ENCODE measurements around the gene ZNF845.
"Not testable (repeated sequence)": the region's sequence is repeated elsewhere in the genome, so short reads cannot be mapped to it uniquely, and the experiment has no call there.

Gene ZNF845

DNA sequence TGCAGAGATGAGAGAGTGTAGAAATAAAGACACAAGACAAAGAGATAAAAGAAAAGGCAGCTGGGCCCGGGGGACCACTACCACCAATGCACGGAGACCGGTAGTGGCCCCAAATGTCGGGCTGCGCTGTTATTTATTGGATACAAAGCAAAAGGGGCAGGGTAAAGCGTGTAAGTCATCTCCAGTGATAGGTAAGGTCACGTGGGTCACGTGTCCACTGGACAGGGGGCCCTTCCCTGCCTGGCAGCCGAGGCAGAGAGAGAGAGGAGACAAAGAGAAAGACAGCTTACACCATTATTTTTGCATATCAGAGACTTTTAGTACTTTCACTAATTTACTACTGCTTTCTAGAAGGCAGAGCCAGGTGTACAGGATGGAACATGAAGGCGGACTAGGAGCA lies 26.5 kb downstream of the ZNF845 start:
- H3K4me1 Mint-ChIP-seq; H3K27ac Mint-ChIP-seq; DNase-seq (ENCODE audit: low spot score in 2 of 2); H3K9me3 Mint-ChIP-seq; H3K4me3 Mint-ChIP-seq; H3K36me3 Mint-ChIP-seq; ATAC-seq: not testable (repeated sequence)

DNA sequence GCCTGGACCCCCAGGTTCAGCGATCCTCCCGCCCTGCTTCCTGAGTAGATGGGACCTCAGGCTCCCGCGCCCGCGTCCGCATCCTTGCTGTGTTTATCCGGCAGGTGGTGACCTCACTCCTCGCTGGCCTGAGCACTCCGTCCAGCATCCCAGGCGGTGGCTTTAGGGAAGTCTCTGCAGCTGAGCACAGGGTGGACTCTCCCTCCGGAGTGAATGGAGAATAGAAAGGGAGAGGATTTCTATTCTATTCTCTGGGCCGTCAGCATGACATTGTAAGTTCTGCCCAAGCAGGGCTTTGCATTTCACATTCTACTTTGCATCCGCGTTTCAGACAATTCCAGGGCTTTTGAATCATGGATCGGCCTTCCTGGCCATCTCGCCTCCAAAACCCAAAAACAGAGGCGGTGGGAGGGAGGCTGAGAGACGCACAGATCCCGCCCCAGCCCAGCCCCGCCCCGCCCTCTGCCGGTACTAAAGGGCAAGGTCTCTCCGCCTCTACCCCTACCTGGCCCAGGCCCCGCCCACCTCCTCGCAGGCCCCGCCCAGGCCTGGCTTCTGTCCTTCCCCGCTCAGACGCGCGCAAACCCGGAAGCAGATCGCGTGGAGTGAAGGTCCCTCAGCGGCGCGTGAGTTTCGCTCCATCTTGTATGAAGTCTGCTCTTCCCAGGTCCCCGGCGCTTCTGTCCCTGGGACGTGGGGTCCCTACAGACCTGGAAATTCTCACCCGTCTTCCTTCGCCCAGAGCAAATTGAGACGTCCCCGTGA lies 31.8 kb downstream of the ZNF845 start, which contains the start of gene ZNF525:
ZNF525 (plus strand) TSS at position 572 of the 765 bp plus-strand sequence. CDS start 6,577 bp downstream, outside the sequence.
- peak within 1 kb of the TSS; percentile 86 for H3K4me3 Mint-ChIP-seq
- DNase-seq (ENCODE audit: low spot score in 2 of 2): peak; percentile 94 to 95
- H3K9me3 Mint-ChIP-seq: no peaks in the 10 kb centered on the region
- ATAC-seq: peak; percentile 100
- H3K36me3 Mint-ChIP-seq: peaks cover 18% of the 10 kb centered on the region
- H3K4me1 Mint-ChIP-seq: peaks cover 26% of the 10 kb centered on the region
- peak within 1 kb of the TSS; percentile 94 for H3K27ac Mint-ChIP-seq

DNA sequence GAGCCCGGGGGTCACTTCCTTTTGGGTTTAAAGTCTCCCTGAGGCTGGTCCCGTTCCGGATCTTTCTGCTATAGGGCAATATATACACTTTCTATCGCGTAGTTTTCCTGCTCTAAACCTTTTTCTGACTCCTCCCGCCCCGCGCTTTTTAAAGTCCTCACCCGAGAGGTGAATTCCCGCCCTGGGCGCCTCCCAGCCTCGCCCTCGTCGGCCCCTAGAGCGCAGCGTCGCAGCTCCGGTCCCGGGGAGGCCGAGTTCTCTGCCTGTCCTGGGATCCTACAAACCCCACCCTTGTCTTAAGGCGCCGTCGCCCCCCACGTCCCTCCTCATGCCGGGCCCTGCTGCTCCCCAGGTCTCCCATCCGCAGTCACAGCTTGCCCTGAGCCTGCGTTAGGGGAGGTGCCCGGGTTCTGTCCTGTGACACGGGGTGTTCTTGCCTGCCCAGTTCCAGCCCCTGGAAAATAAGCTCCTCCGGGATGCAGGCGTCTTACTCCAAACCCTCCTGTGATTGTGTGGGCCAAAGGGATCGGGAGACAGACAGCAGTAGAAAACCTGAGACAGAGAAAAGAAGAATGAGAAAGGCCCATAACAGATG lies 32.4 kb downstream of the ZNF845 start:
- Mint-ChIP-seq H3K4me1 (peaks cover 31% of the 10 kb centered on the region), H3K27ac (peak overlapping the region; percentile 94), H3K4me3 (peak overlapping the region; percentile 86), H3K36me3 (peaks cover 20% of the 10 kb centered on the region), H3K9me3 (no peaks in the 10 kb centered on the region)
- ATAC-seq (peak; percentile 71), DNase-seq (ENCODE audit: low spot score in 2 of 2) (no peak)

DNA sequence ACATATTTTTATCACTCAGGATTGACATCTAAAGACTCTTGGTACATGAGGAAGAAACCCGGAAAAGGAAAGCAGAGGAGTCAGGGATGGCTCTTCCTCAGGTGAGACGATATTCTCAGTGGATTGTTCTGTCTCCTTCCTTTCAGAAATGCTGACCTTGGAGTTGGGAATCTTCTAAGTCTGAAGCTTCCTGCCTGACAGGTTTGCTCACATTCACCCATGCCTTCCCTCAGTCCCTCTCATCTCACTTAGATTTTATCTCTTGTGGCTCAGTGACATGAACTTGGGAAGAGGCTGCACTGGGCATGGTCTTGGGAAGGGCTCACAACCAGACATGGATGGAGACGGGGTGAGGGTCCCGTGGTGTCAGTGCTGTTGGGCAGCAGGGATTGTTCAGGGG lies 38.6 kb downstream of the ZNF845 start:
- no peak overlapping the region for H3K4me3 Mint-ChIP-seq
- peaks cover 12% of the 10 kb centered on the region for H3K4me1 Mint-ChIP-seq
- H3K36me3 Mint-ChIP-seq: peaks cover 75% of the 10 kb centered on the region
- no peak for DNase-seq (ENCODE audit: low spot score in 2 of 2)
- peaks cover 6% of the 10 kb centered on the region for H3K9me3 Mint-ChIP-seq
- H3K27ac Mint-ChIP-seq: no peak overlapping the region
- ATAC-seq: no peak

DNA sequence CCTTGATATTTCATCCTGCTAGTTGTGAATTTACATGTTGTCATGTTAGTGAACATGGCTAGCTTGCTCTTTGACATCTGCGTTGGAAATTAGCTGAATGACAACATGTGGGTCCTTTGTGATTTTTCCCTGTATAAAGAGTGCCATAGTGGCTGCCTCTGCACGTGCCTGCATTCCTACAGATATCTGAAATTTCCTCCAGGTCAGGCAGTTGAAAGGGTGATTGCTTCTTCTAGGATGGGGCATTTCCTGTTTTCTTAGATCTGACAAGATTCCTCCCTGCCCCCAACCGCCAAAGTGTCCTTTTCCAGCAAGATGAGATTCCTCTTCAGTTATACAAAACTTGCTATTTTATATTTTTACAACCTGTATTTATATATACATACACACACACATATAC lies 40.7 kb downstream of the ZNF845 start:
- H3K9me3 Mint-ChIP-seq: peaks cover 6% of the 10 kb centered on the region
- DNase-seq (ENCODE audit: low spot score in 2 of 2): no peak
- no peak overlapping the region for H3K4me3 Mint-ChIP-seq
- H3K4me1 Mint-ChIP-seq: peaks cover 6% of the 10 kb centered on the region
- ATAC-seq: no peak
- peak overlapping the region; percentile 41 for H3K27ac Mint-ChIP-seq
- peaks cover 84% of the 10 kb centered on the region for H3K36me3 Mint-ChIP-seq

DNA sequence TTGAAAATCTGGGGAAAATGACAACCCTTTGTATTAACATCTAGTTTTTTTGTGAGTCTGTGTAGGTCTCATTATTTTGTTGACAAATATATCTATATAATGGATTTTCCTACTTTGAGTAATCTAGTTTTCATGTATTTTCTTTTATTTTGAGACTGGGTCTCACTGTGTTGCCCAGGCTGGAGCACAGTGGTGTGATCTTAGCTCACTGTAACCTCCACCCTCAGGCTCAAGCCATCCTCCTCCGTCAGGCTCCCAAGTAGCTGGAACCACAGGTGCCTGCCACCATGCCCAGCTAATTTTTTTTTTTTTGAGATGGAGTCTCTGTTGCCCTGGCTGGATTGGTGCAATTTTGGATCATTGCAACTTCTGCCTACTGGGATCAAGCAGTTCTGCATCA lies 41.2 kb downstream of the ZNF845 start:
- H3K36me3 Mint-ChIP-seq: peaks cover 88% of the 10 kb centered on the region
- peaks cover 6% of the 10 kb centered on the region for H3K4me1 Mint-ChIP-seq

DNA sequence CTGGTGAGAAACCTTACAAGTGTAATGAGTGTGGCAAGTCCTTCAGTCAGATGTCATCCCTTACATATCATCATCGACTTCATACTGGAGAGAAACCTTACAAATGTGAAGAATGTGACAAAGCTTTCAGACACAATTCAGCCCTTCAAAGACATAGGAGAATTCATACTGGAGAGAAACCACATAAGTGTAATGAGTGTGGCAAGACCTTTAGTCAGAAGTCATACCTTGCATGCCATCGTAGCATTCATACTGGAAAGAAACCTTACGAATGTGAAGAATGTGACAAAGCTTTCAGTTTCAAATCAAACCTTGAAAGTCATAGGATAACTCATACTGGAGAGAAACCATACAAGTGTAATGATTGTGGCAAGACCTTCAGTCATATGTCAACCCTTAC lies 47.8 kb downstream of the ZNF845 start:
- H3K27ac Mint-ChIP-seq: no peak overlapping the region
- ATAC-seq: no peak
- no peak for DNase-seq (ENCODE audit: low spot score in 2 of 2)
- peaks cover 31% of the 10 kb centered on the region for H3K9me3 Mint-ChIP-seq
- peaks cover 68% of the 10 kb centered on the region for H3K36me3 Mint-ChIP-seq
- no peak overlapping the region for H3K4me3 Mint-ChIP-seq
- no peaks in the 10 kb centered on the region for H3K4me1 Mint-ChIP-seq

More for the DNA sequence above, 41.2 kb downstream of the ZNF845 start:
- no peak for DNase-seq (ENCODE audit: low spot score in 2 of 2)
- Mint-ChIP-seq H3K4me3 (no peak overlapping the region), H3K27ac (no peak overlapping the region), H3K9me3 (peaks cover 6% of the 10 kb centered on the region)
- no peak for ATAC-seq

DNA sequence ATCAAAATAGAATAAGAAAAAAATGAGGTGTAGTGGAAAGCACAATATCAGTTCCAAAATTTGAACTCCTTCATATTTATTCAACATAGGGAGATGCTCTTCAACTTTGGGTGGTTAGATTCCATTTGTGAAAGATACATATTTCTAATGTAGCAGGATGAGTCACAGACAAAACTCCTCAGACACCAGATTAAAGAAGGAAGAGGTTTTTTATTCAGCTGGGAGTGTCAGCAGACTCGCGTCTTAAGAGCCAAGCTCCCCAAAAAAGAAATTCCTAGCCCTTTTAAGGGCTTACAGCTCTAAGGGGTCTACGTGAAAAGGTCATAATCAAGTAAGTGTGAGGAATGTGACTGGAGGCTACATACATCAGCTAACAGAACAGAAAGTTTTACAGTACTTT lies 54.6 kb downstream of the ZNF845 start:
- Mint-ChIP-seq H3K4me1 (no peaks in the 10 kb centered on the region), H3K9me3 (peaks cover 28% of the 10 kb centered on the region), H3K36me3 (peaks cover 19% of the 10 kb centered on the region), H3K4me3 (no peak overlapping the region), H3K27ac (no peak overlapping the region)
- no peak for ATAC-seq
- DNase-seq (ENCODE audit: low spot score in 2 of 2): no peak

DNA sequence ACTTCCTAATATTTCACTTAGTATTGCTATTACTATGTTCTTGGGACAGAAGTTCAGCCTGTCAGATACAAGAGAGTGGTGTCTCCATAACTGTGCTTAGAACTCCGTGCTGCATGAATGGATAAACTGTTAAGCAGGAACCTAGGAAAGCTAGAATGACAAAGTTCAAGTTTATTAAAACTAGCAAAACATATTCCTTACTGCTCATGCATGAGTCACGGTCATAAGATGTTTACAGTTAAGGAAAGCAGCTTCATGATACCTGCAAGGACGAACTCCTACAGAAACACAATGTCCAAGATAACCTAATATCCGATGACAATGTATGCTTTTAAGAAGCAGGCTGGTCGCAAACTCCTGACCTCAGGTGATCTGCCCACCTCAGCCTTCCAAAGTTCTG lies 55.4 kb downstream of the ZNF845 start:
- Mint-ChIP-seq H3K36me3 (peaks cover 19% of the 10 kb centered on the region), H3K27ac (no peak overlapping the region), H3K4me1 (no peaks in the 10 kb centered on the region), H3K9me3 (peaks cover 27% of the 10 kb centered on the region), H3K4me3 (no peak overlapping the region)
- ATAC-seq (no peak), DNase-seq (ENCODE audit: low spot score in 2 of 2) (no peak)

DNA sequence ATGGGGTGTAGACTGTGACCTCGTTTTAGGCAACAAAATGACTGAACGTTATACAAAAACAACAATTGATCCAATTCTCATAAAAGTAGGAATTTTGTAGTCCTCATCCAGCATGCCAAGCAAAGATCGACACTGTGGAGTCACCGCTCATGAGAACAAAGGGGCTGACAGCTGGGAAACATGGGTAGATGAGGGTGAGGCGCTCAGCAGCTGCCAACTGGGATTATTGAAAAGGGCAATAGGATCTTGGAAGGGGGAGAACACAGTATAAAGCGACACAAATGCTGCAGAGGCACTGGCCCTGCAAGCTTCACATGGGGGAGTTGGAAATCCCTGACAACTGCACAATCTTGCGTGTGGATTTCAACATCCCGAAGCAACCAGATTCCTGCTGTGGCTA lies 56.0 kb downstream of the ZNF845 start:
- ATAC-seq (no peak), DNase-seq (ENCODE audit: low spot score in 2 of 2) (no peak)
- Mint-ChIP-seq H3K4me1 (peaks cover 3% of the 10 kb centered on the region), H3K4me3 (no peak overlapping the region), H3K27ac (no peak overlapping the region), H3K9me3 (peaks cover 26% of the 10 kb centered on the region), H3K36me3 (peaks cover 19% of the 10 kb centered on the region)

DNA sequence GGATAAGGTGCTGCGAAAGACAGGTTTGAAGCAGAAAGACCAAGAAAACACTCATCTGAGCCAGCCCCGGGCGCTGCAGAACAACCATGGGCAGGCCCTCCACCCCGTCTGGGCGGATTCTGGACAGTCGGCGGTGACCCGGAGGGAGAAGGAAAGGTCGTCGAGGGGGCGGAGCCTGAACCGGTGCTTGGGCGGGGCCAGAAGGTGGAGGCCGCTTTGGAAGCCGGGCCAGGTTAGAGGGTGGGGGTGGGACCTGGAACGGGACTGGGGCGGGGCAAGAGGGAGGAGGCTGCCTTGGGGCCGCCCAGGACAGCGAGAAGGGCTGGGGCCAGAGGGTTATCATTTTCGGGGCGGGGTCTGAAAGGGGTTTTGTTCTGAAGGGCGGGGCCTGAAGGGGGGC lies 56.4 kb downstream of the ZNF845 start:
- H3K4me1 Mint-ChIP-seq: peaks cover 6% of the 10 kb centered on the region

DNA sequence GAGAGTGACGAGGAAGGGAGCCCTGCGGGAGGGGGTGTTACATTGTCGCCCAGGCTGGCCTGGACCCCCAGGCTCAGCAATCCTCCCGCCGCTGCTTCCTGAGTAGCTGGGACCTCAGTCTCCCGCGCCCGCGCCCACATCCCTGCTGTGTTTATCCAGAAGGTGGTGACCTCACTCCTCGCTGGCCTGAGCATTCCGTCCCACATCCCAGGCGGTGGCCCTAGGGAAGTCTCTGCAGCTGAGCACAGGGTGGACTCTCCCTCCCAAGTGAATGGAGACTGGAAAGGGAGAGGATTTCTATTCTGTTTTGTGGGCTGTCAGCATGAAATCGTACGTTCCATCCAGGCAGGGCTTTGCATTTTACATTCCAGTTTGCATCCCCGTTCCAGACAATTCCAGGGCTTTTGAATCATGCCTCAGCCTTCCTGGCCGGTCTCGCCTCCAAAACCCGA lies 61.0 kb downstream of the ZNF845 start:
- DNase-seq (ENCODE audit: low spot score in 2 of 2) (no peak), ATAC-seq (no peak)
- peaks cover 4% of the 10 kb centered on the region for H3K9me3 Mint-ChIP-seq
- H3K4me1 Mint-ChIP-seq: peaks cover 22% of the 10 kb centered on the region
- H3K27ac Mint-ChIP-seq: peak overlapping the region; percentile 93
- H3K4me3 Mint-ChIP-seq: peak overlapping the region; percentile 93
- H3K36me3 Mint-ChIP-seq: peaks cover 38% of the 10 kb centered on the region

More for the DNA sequence above, 56.4 kb downstream of the ZNF845 start:
- no peak for DNase-seq (ENCODE audit: low spot score in 2 of 2)
- H3K27ac Mint-ChIP-seq: no peak overlapping the region
- peaks cover 21% of the 10 kb centered on the region for H3K36me3 Mint-ChIP-seq
- H3K4me3 Mint-ChIP-seq: no peak overlapping the region
- H3K9me3 Mint-ChIP-seq: peaks cover 22% of the 10 kb centered on the region
- no peak for ATAC-seq

DNA sequence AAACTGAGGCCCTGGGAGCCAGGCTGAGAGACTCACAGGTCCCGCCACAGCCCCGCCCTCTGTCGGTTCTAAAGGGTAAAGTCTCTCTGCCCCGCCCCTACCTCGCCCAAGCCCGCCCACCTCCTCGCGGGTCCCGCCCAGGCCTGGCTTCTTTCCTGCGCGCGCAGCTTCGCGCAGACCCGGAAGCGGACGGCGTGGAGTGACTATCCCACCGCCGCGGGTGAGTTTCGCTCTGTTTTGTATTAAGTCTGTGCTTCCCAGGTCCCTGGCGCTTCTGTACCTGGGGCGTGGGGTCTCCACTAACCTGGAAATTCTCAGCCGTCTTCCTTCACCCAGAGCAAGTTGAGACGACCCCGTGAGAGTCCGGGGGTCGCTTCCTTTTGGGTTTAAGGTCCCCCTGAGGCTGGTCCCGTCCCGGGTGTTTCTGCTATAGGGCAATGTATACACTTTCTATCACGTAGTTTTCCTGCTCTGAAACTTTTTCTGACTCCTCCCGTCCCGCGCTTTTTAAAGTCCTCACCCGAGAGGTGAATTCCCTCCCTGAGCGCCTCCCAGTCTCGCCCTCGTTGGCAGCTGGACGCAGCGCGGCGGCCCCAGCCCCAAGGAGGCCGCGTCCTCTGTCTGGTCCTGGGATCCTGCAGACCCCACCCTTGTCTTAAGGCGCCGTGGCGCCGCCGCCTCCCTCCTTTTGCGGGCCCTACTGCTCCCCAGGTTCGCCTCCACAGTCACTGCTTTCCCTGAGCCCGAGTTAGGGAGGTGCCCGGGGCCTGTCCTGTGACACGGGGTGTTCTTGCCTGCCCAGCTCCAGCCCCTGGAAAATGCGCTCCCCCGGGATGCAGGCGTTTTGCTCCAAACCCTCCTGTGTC lies 61.7 kb downstream of the ZNF845 start, which contains the start of gene ZNF765:
ZNF765 (plus strand) TSS at position 176 of the 866 bp plus-strand sequence. CDS start 2,867 bp downstream, outside the sequence.
- H3K4me1 Mint-ChIP-seq: peaks cover 22% of the 10 kb centered on the region
- peaks cover 40% of the 10 kb centered on the region for H3K36me3 Mint-ChIP-seq
- DNase-seq (ENCODE audit: low spot score in 2 of 2) (peak; percentile 97 to 99), ATAC-seq (peak; percentile 99)
- H3K9me3 Mint-ChIP-seq: peaks cover 2% of the 10 kb centered on the region
- peak within 1 kb of the TSS; percentile 93 for H3K4me3 Mint-ChIP-seq
- H3K27ac Mint-ChIP-seq: peak within 1 kb of the TSS; percentile 93

DNA sequence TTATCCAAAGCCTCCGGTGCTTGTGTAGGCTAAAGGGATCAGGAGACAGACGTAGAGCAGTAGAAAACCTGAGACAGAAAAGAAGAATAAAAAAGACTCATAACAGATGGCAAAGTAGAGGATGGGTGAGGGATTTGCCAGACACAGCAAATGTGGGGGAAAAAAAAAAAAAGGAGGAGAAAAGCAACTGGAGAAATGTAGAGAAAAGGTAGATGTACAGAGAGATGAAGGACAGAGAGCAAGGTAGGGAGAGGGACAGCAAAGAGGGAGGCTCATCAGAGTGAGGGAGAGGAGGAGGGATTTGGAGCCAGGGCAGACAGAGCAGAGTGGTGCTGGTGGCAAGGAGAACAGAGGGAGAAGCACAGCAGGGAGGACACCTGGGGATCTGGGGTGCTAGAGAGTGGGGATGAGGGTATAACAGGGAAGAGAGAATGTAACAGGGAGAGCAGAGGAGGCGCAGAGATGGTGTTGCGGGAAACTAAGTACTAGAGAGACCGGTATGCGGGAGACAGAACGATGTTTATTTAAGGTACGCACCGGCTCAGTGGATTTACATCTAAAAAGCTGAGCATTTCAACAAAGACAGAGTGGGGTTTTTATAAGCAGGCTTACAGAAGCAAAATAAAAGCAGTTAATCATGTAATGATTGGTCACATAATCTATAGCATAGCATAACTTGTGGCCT lies 62.4 kb downstream of the ZNF845 start:
- peak overlapping the region; percentile 93 for H3K27ac Mint-ChIP-seq
- not testable (repeated sequence) for ATAC-seq; H3K9me3 Mint-ChIP-seq; DNase-seq (ENCODE audit: low spot score in 2 of 2)
- H3K36me3 Mint-ChIP-seq: peaks cover 48% of the 10 kb centered on the region
- H3K4me1 Mint-ChIP-seq: peaks cover 22% of the 10 kb centered on the region
- peak overlapping the region; percentile 93 for H3K4me3 Mint-ChIP-seq

DNA sequence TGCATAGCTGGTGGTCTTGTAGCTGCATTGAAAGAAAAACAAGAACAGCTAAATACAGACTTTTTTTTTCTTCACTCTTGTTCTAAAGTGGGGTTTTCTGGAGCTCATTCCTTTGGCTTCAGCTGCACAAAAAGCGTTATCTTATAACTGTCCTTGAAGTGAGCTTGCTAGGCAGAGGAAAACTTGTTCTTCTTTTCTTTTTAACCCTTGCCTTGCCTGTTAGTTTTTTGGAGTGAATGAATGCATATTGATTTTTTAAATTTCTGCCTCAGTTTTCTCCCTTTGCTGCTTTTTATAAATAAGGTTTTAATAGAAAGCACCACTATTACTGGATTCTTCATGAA lies 62.9 kb downstream of the ZNF845 start:
- no peak for DNase-seq (ENCODE audit: low spot score in 2 of 2)
- H3K9me3 Mint-ChIP-seq: peaks cover 5% of the 10 kb centered on the region
- H3K27ac Mint-ChIP-seq: peak overlapping the region; percentile 93
- peak overlapping the region; percentile 93 for H3K4me3 Mint-ChIP-seq
- H3K4me1 Mint-ChIP-seq: peaks cover 22% of the 10 kb centered on the region
- no peak for ATAC-seq
- H3K36me3 Mint-ChIP-seq: peaks cover 53% of the 10 kb centered on the region

Data from stimulated activated effector memory CD8-positive, alpha-beta T cell treated with anti-CD3 and anti-CD28 coated beads, Interleukin-12 subunit alpha, Interleukin-12 subunit beta, amount 100 ng/mL, for 72 hours (primary cell).